Purkinje cell (primary cell): ENCODE measurements around the gene FCHO2. TPM values are rescaled to one million over a fixed set of nuclear protein-coding genes. Genes with fewer than 3 reads are reported as not detected.

Experiments
- polyA plus RNA-seq: library from polyadenylated mRNA; unstranded; fragments of >200 nt; fragmentation: Nextera tagmentation; gene quantifications from 2 replicates; pipeline ENCODE4 v1.2.1, GENCODE V29; 2014

The FCHO2 gene
- polyA plus RNA-seq, result 3.7 and 6.9 TPM in 2 replicates

GRCh38 chr5:72955768-72956323, at the start of gene FCHO2:
Gene FCHO2 (plus strand): TSS chr5:72956041. CDS start chr5:72956097, 56 bp downstream.

GRCh38 chr5:73120222-73121118, 164.6 kb downstream of the FCHO2 start, which contains the start of gene TMEM171:
Gene TMEM171 (plus strand): TSS chr5:73120575. CDS start chr5:73123374, 2,799 bp downstream.

Other genes with a start within 250 kb of the FCHO2 start
- 12.3 and 16.4 TPM in 2 replicates for gene TNPO1, start 139.4 kb upstream of the FCHO2 start, polyA plus RNA-seq
- gene TMEM171, start 164.5 kb downstream of the FCHO2 start, polyA plus RNA-seq, result 3.5 TPM in 1 of 2 replicates, not detected in the other
- not detected in 2 replicates for gene TMEM174, start 217.2 kb downstream of the FCHO2 start, polyA plus RNA-seq